Neural progenitor cell (in vitro differentiated cells): ENCODE measurements around the gene PIP4K2C. TPM values are rescaled to one million over a fixed set of nuclear protein-coding genes. Genes with fewer than 3 reads are reported as not detected.

ENCODE experiments used
- DNase-seq: peaks from one replicate; pipeline ENCODE4 v3.0.0-alpha.2; 2016; ENCODE audit warnings: low spot score
- H2AFZ ChIP-seq: fragments of 200-600 bp; sonication (generic); replicated peaks from 2 replicates; pipeline ENCODE4 v1.6.1; 2016; ENCODE audit warnings: antibody characterized with exemption
- H3F3A ChIP-seq: fragments of 200-600 bp; sonication (generic); 2 replicates; pipeline ENCODE4 v1.6.1; 2016; ENCODE audit warnings: antibody characterized with exemption, low read depth
- H3K27ac ChIP-seq: fragments of 200-600 bp; sonication (generic); 2 replicates; pipeline ENCODE4 v1.5.1; 2016; ENCODE audit warnings: mild to moderate bottlenecking
- H3K27me3 ChIP-seq: fragments of 200-600 bp; sonication (generic); 2 replicates; pipeline ENCODE4 v1.6.1; 2016; ENCODE audit warnings: mild to moderate bottlenecking, moderate library complexity
- H3K36me3 ChIP-seq: fragments of 200-600 bp; sonication (generic); 2 replicates; pipeline ENCODE4 v1.5.1; 2016
- H3K4me1 ChIP-seq: fragments of 200-600 bp; sonication (generic); 2 replicates; pipeline ENCODE4 v1.6.1; 2016; ENCODE audit warnings: mixed run types
- H3K4me2 ChIP-seq: fragments of 200-600 bp; sonication (generic); 2 replicates; pipeline ENCODE4 v1.6.1; 2016
- H3K4me3 ChIP-seq: fragments of 200-600 bp; sonication (generic); 2 replicates; pipeline ENCODE4 v1.5.1; 2016
- H3K79me2 ChIP-seq: fragments of 200-600 bp; sonication (generic); 2 replicates; pipeline ENCODE4 v1.6.1; 2016; ENCODE audit warnings: low read depth
- H3K9ac ChIP-seq: fragments of 200-600 bp; sonication (generic); 2 replicates; pipeline ENCODE4 v1.6.1; 2016
- H3K9me3 ChIP-seq: fragments of 200-600 bp; sonication (generic); 2 replicates; pipeline ENCODE4 v1.5.1; 2016; ENCODE audit warnings: low read depth
- H4K20me1 ChIP-seq: fragments of 200-600 bp; sonication (generic); 2 replicates; pipeline ENCODE4 v1.6.1; 2016; ENCODE audit warnings: low read depth
- H3K27ac Mint-ChIP-seq: 3 replicates; pipeline ENCODE4 v1.8.0; 2021; ENCODE audit warnings: mixed read lengths
- H3K27me3 Mint-ChIP-seq: 2 replicates; pipeline ENCODE4 v1.8.0; 2022; ENCODE audit warnings: low read depth, mild to moderate bottlenecking, inconsistent platforms, moderate library complexity, mixed read lengths; ENCODE audit not compliant: insufficient read depth
- H3K36me3 Mint-ChIP-seq: 3 replicates; pipeline ENCODE4 v1.8.0; 2021; ENCODE audit warnings: mixed read lengths
- H3K4me1 Mint-ChIP-seq: 3 replicates; pipeline ENCODE4 v1.8.0; 2021; ENCODE audit warnings: mixed read lengths
- H3K4me3 Mint-ChIP-seq: 3 replicates; pipeline ENCODE4 v1.8.0; 2021; ENCODE audit warnings: mild to moderate bottlenecking, moderate library complexity, mixed read lengths
- H3K9me3 Mint-ChIP-seq: 3 replicates; pipeline ENCODE4 v1.8.0; 2020; ENCODE audit warnings: mixed read lengths
- CTCF ChIP-seq: fragments of 200-600 bp; sonication (generic); IDR thresholded peaks from 2 replicates; pipeline ENCODE4 v1.5.1; 2017; ENCODE audit warnings: antibody characterized with exemption, mild to moderate bottlenecking
- EZH2 ChIP-seq: fragments of 200-600 bp; sonication (generic); IDR thresholded peaks from 2 replicates; pipeline ENCODE4 v1.6.1; 2017; ENCODE audit warnings: antibody characterized with exemption, mild to moderate bottlenecking, moderate library complexity
- EZH2phosphoT487 ChIP-seq: fragments of 200-600 bp; sonication (generic); IDR thresholded peaks from 2 replicates; pipeline ENCODE4 v1.6.1; 2017; ENCODE audit warnings: antibody characterized with exemption
- total RNA-seq: library from RNA; depleted of rRNA; stranded (reverse); fragments of >200 nt; gene quantifications from 2 replicates; pipeline ENCODE4 v1.2.3, GENCODE V29; 2015; ENCODE audit warnings: low replicate concordance

Gene PIP4K2C
- total RNA-seq, 1 donor from 2014 or later: 15.5 TPM

DNA sequence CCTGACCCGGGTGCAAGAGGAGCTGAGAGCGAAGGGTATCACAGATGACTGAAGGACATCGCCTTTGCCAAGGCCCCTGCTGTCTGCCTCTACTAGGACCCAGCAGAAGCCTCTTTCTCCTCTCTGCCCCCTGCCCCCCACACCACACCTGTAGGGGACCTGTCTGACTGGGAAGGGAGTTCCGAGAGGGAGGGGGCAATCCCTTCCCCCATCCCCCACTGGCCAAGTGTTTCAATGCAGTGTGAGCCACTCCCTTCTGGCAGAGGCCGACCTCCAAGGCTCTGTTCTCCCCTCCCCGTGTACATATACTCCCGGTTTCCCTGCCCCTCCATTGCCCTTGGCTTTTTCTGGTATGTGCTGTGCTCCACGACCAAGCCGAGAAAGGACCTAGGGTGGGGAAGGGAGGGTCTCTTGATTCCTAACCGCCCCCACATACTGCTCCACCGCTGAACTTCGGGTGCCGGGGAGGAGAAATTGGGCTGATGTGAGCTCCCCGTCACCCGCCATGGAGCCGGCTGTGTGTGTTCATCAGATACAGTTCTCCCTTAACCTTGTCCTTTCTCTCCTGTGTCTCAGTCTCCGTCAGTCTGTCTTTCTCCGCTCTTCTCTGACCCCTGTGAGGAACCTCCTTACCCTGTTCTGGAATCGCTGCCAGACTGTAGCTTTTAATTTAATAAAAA lies 18.2 kb downstream of the PIP4K2C start:
- peaks cover 10% of the 10 kb centered on the region for H3K36me3 Mint-ChIP-seq
- peak; percentile 12 for DNase-seq
- H3K27me3 Mint-ChIP-seq: peaks cover 12% of the 10 kb centered on the region
- TF ChIP-seq EZH2phosphoT487 (no peak), CTCF (no peak), EZH2 (no peak)
- no peaks in the 10 kb centered on the region for H3K9me3 Mint-ChIP-seq
- Histone ChIP-seq H4K20me1 (peaks cover 13% of the 10 kb centered on the region), H3K9me3 (no peaks in the 10 kb centered on the region), H3K4me1 (peaks cover 18% of the 10 kb centered on the region), H2AFZ (no peak overlapping the region), H3K27me3 (peaks cover 36% of the 10 kb centered on the region), H3K36me3 (no peaks in the 10 kb centered on the region), H3K27ac (no peak overlapping the region), H3K4me3 (peak overlapping the region; percentile 60), H3K79me2 (peaks cover 16% of the 10 kb centered on the region), H3F3A (peaks cover 30% of the 10 kb centered on the region), H3K9ac (no peak overlapping the region), H3K4me2 (peak overlapping the region; percentile 89)
- no peak overlapping the region for H3K27ac Mint-ChIP-seq
- H3K4me1 Mint-ChIP-seq: peaks cover 33% of the 10 kb centered on the region
- no peak overlapping the region for H3K4me3 Mint-ChIP-seq

DNA sequence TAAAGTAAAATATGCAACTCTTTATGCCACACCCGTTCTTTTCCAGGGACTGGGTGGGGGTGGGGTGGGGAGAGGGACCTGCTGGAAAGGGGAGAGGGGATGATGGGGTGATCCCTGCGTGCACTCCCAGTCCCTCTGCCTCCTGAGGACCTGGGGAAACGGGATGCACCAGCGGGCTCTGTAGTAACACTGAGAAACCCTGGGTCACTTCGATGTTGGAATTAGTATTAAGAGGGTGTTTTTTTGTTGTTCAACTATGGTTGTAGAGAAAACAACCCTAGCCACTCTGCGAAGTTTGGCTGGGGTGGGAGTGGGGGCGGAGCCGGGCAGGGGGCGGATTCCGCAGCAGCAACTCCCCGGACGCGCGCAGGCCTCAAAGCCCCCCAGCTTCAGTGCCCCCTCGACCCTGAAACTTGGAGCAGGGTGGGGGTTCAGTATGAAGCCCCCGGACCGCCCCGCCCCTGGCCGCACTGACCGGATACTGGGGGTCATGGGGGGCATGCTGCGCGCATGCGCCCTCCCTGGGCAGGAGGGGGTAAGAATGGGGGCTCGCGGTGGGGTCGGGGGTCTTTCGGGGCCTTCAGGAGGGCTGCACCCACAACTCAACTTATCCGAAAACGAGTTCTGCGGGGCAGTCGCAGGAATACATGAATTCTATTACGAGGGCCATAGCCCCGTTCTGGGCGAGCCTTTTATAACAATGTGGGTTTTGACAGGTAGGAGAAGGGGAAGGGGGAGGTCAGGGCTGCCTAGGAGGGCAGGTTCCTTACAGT lies 19.0 kb downstream of the PIP4K2C start:
- Histone ChIP-seq H3K9ac (no peak overlapping the region), H3K4me1 (peaks cover 17% of the 10 kb centered on the region), H3K9me3 (no peaks in the 10 kb centered on the region), H3K4me2 (peak overlapping the region; percentile 89), H2AFZ (peak overlapping the region; percentile 27), H3K79me2 (peaks cover 13% of the 10 kb centered on the region), H3K27ac (no peak overlapping the region), H3K36me3 (no peaks in the 10 kb centered on the region), H3F3A (peaks cover 30% of the 10 kb centered on the region), H4K20me1 (peaks cover 13% of the 10 kb centered on the region), H3K4me3 (peak overlapping the region; percentile 60), H3K27me3 (peaks cover 36% of the 10 kb centered on the region)
- peak overlapping the region; percentile 83 for H3K4me3 Mint-ChIP-seq
- TF ChIP-seq EZH2phosphoT487: no peak
- no peak for TF ChIP-seq CTCF
- TF ChIP-seq EZH2: no peak
- H3K36me3 Mint-ChIP-seq: peaks cover 14% of the 10 kb centered on the region
- peaks cover 12% of the 10 kb centered on the region for H3K27me3 Mint-ChIP-seq
- peaks cover 35% of the 10 kb centered on the region for H3K4me1 Mint-ChIP-seq
- no peaks in the 10 kb centered on the region for H3K9me3 Mint-ChIP-seq
- H3K27ac Mint-ChIP-seq: no peak overlapping the region
- peak; percentile 22 for DNase-seq

- Histone ChIP-seq H3K4me3 (peak overlapping the region; percentile 60), H2AFZ (peak overlapping the region; percentile 62), H3K36me3 (no peaks in the 10 kb centered on the region), H3K4me1 (peaks cover 13% of the 10 kb centered on the region), H3K4me2 (peak overlapping the region; percentile 89), H3K27me3 (peaks cover 36% of the 10 kb centered on the region), H3K27ac (no peak overlapping the region), H3K79me2 (peaks cover 7% of the 10 kb centered on the region), H3F3A (peaks cover 30% of the 10 kb centered on the region), H4K20me1 (peaks cover 13% of the 10 kb centered on the region), H3K9ac (no peak overlapping the region), H3K9me3 (no peaks in the 10 kb centered on the region)
- H3K27ac Mint-ChIP-seq: no peak overlapping the region
- peak overlapping the region; percentile 83 for H3K4me3 Mint-ChIP-seq
- TF ChIP-seq EZH2: no peak
- no peak for TF ChIP-seq EZH2phosphoT487
- TF ChIP-seq CTCF: no peak
- H3K4me1 Mint-ChIP-seq: peaks cover 30% of the 10 kb centered on the region
- H3K27me3 Mint-ChIP-seq: peaks cover 12% of the 10 kb centered on the region
- H3K36me3 Mint-ChIP-seq: peaks cover 19% of the 10 kb centered on the region
- H3K9me3 Mint-ChIP-seq: no peaks in the 10 kb centered on the region
- peak; percentile 61 for DNase-seq
Observed at GRCh38 chr12:57610554-57611107, 19.6 kb downstream of the PIP4K2C start.
